Measurements from ENCODE around the gene MDFI. TPM values are rescaled to one million over a fixed set of nuclear protein-coding genes. Genes with fewer than 3 reads are reported as not detected.

MDFI gene
- total RNA-seq, 1 donor from 2014 or later: 75.9 TPM

DNA sequence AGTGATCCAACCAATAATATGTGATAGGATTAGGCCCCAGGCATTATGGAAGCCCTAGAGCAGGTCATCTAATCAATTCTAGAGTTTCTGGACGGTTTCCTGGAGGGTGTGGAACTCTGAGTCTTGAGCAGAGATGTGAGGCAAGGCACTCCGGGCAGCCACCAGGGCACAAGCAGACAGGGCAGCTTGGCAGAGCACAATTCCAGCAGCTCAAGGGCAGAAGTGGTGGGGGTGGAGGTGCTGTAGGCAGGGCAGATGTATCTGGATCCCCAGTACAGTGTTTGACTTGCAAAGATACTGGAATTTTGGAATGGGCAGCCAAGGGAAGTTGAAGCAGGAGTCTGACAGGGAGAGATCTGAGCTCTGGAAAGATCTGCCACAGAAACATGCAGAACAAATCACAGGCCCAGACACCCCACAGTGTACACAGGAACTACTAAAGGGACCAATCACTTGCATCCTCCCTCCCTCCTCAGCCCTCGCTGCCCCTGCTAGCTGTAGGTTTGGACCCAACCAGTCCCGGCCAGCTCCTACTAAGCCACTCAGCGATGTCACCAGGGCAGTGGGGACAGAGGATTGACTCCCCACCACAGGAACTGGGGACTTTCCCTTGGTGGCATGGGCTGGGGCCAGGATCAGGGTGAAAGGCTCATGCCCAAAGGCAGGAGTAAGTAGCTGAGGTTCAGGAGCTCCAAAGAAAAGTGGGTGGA lies 50.1 kb downstream of the MDFI start:
- H3K4me1 Mint-ChIP-seq (ENCODE audit: unreplicated experiment): peaks cover 14% of the 10 kb centered on the region
- TF ChIP-seq, protein P1, sequence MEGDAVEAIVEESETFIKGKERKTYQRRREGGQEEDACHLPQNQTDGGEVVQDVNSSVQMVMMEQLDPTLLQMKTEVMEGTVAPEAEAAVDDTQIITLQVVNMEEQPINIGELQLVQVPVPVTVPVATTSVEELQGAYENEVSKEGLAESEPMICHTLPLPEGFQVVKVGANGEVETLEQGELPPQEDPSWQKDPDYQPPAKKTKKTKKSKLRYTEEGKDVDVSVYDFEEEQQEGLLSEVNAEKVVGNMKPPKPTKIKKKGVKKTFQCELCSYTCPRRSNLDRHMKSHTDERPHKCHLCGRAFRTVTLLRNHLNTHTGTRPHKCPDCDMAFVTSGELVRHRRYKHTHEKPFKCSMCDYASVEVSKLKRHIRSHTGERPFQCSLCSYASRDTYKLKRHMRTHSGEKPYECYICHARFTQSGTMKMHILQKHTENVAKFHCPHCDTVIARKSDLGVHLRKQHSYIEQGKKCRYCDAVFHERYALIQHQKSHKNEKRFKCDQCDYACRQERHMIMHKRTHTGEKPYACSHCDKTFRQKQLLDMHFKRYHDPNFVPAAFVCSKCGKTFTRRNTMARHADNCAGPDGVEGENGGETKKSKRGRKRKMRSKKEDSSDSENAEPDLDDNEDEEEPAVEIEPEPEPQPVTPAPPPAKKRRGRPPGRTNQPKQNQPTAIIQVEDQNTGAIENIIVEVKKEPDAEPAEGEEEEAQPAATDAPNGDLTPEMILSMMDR (IDR thresholded peaks at IDR 0.05): no peak
- H3K9me3 Mint-ChIP-seq (ENCODE audit: unreplicated experiment): no peaks in the 10 kb centered on the region
- DNase-seq (ENCODE audit: extremely low spot score, unreplicated experiment): no peak
- no peaks in the 10 kb centered on the region for H3K27me3 Mint-ChIP-seq (ENCODE audit: unreplicated experiment)
- H3K4me3 Mint-ChIP-seq (ENCODE audit: unreplicated experiment): no peak overlapping the region
- no peak overlapping the region for H3K27ac Mint-ChIP-seq (ENCODE audit: unreplicated experiment)
- peaks cover 3% of the 10 kb centered on the region for H3K36me3 Mint-ChIP-seq (ENCODE audit: unreplicated experiment)

DNA sequence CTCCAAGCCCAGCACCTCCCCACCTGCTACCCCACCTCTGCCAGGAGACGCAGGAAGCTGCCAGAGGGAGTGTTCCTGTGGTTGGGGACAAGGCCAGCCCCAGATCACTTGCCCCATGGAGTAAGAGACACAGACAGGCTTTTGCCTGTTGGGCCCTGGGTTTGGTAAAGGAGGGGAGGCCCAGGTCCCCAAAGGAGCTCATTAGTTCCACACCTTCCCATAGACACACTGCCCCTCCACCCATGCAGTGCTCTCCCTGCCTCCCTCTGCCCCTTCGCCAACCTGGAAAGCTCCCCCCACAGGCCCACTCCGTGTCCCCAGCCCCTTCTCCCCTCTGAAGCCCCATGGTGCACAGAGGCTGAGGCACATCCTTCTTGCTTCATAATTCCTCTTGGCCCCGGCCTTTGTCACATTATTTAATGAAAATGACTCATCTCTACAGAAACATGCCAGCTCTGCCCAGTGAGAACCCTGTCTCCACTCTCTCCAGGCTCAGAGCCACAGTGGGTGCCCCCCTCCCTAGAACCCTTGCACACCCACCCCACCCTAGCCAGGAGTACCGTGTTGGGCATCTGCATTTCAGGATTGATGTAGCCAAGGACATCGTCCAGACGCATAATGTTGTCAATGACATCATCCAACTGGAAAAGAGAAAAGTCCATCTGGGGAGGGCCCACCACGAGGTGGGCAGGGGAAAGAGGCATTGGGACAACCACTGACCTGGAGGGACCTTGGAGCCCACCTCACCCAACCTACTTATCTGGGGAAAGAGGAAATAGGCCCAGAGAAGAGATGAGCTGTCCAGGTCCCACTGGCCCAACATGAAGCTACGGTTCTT lies 51.1 kb downstream of the MDFI start:
- Mint-ChIP-seq H3K27me3 (ENCODE audit: unreplicated experiment) (no peaks in the 10 kb centered on the region), H3K9me3 (ENCODE audit: unreplicated experiment) (no peaks in the 10 kb centered on the region), H3K36me3 (ENCODE audit: unreplicated experiment) (peaks cover 3% of the 10 kb centered on the region), H3K4me3 (ENCODE audit: unreplicated experiment) (no peak overlapping the region), H3K27ac (ENCODE audit: unreplicated experiment) (no peak overlapping the region), H3K4me1 (ENCODE audit: unreplicated experiment) (peaks cover 9% of the 10 kb centered on the region)
- DNase-seq (ENCODE audit: extremely low spot score, unreplicated experiment): no peak
- TF ChIP-seq, protein P1 (IDR thresholded peaks at IDR 0.05): no peak

DNA sequence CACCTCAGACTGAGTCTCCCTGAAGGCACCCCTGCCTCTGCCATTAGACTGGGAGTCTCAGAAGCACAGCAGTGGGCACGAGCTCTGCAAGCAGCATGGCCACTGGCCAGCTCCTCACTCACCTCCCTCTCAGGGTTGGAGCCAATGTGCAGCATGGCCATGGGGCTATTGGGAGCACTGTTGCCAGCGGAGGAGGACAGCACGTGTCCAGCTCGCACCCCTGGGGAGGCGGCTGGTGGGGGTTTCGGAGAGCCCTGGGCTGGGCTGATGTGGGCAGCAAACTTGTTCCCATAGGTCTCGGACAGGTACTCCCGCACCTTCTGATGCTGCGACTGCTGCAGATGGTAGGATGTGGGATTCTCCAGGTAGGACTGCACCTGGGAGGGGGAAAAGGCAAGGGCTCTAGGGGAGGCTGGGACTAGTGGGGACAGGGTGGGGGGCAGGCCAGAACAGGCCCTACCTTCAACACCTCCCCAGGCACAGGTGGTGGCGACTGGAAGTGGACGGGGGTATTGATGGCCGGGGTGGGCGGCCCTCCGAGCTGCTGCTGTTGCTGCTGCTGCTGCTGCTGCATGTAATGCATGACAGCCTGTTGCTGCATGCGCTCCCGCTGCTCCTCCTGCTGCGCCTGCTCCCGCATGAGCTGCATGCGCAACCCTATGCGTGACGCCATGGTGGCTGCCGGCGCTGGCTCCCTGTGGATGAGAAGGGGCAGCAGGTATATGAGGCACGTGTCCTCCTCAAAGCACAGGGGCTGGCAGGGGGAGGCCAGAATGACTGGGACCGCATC lies 52.5 kb downstream of the MDFI start:
- Mint-ChIP-seq H3K27ac (ENCODE audit: unreplicated experiment) (no peak overlapping the region), H3K36me3 (ENCODE audit: unreplicated experiment) (peaks cover 3% of the 10 kb centered on the region), H3K4me1 (ENCODE audit: unreplicated experiment) (peaks cover 16% of the 10 kb centered on the region), H3K4me3 (ENCODE audit: unreplicated experiment) (no peak overlapping the region), H3K9me3 (ENCODE audit: unreplicated experiment) (no peaks in the 10 kb centered on the region), H3K27me3 (ENCODE audit: unreplicated experiment) (no peaks in the 10 kb centered on the region)
- DNase-seq (ENCODE audit: extremely low spot score, unreplicated experiment): no peak
- TF ChIP-seq, protein P1 (IDR thresholded peaks at IDR 0.05): no peak

DNA sequence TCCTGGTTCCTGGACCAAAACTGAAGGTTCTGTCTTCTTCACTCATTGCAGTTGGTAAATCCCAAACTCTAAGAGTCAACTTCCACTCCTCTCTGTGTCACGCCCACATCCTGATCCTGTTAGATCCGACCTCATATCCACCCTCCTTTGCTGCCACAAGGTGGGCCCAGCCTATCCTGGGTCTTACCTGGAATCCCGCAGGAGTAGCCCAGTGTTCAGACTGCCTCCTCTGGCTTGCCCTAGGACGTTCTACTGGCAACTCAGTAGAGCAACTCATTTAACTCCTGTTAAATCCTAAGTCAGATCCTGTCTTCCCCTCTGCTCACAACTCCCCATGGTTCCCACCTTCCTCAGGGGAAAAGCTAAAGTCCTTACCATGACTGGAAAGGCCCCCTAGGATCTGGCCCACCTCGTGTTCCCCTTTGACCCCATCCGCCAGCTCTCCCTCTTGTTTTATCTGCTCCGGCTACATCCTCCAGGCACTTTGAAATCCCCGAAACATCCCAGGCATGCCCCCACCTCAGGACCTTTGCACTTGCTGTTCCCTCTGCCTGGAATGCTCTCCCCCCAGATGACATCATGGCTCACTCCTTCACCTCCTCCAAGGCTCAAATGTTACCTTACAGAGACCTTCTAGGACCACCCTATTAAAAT lies 53.3 kb downstream of the MDFI start:
- Mint-ChIP-seq H3K4me1 (ENCODE audit: unreplicated experiment) (peaks cover 20% of the 10 kb centered on the region), H3K36me3 (ENCODE audit: unreplicated experiment) (peaks cover 3% of the 10 kb centered on the region), H3K27ac (ENCODE audit: unreplicated experiment) (no peak overlapping the region), H3K4me3 (ENCODE audit: unreplicated experiment) (no peak overlapping the region), H3K27me3 (ENCODE audit: unreplicated experiment) (no peaks in the 10 kb centered on the region), H3K9me3 (ENCODE audit: unreplicated experiment) (no peaks in the 10 kb centered on the region)
- no peak for DNase-seq (ENCODE audit: extremely low spot score, unreplicated experiment)
- TF ChIP-seq, protein P1 (IDR thresholded peaks at IDR 0.05): no peak

Data from osteocyte (in vitro differentiated cells).